VCaP (cell line): ENCODE results near the gene SUV39H2.
"Not testable (repeated sequence)": the region's sequence is repeated elsewhere in the genome, so short reads cannot be mapped to it uniquely, and the experiment has no call there.

Experiments used
- H3K27ac ChIP-seq: fragments of 450-650 bp; 2 replicates; pipeline ENCODE4 v1.5.1; 2017
- CTCF ChIP-seq: fragments of 450-650 bp; conservative IDR thresholded peaks from 2 replicates; pipeline ENCODE4 v1.5.1; 2017; ENCODE audit warnings: mild to moderate bottlenecking, moderate library complexity

The SUV39H2 gene

GRCh38 chr10:14936584-14936983 lies 57.9 kb downstream of the SUV39H2 start:
- no peak for TF ChIP-seq CTCF
- H3K27ac ChIP-seq: no peak overlapping the region

GRCh38 chr10:14938971-14939370 lies 60.3 kb downstream of the SUV39H2 start:
- H3K27ac ChIP-seq: not testable (repeated sequence)

GRCh38 chr10:14942147-14942949 lies 63.7 kb downstream of the SUV39H2 start:
- not testable (repeated sequence) for H3K27ac ChIP-seq

GRCh38 chr10:14942950-14943338 lies 64.3 kb downstream of the SUV39H2 start:
- H3K27ac ChIP-seq: not testable (repeated sequence)

- no peak for TF ChIP-seq CTCF
- no peak overlapping the region for H3K27ac ChIP-seq
These were observed 66.4 kb downstream of the SUV39H2 start for GRCh38 chr10:14945108-14945507.

- no peak overlapping the region for H3K27ac ChIP-seq
- TF ChIP-seq CTCF: no peak
These were observed 68.6 kb downstream of the SUV39H2 start for GRCh38 chr10:14947268-14947667.

- no peak overlapping the region for H3K27ac ChIP-seq
- no peak for TF ChIP-seq CTCF
These were observed 70.6 kb downstream of the SUV39H2 start for GRCh38 chr10:14949291-14949690.

GRCh38 chr10:14952851-14953423 lies 74.3 kb downstream of the SUV39H2 start:
- TF ChIP-seq CTCF: no peak
- peak overlapping the region; percentile 82 for H3K27ac ChIP-seq

GRCh38 chr10:14953424-14954000 lies 74.8 kb downstream of the SUV39H2 start:
- H3K27ac ChIP-seq: peak overlapping the region; percentile 82
- TF ChIP-seq CTCF: peak; percentile 27
